Stimulated activated naive CD4-positive, alpha-beta T cell treated with Interleukin-2 at 50 U/mL for 16 hours (primary cell): ENCODE measurements around the gene MBP.
A peak's percentile ranks its signal among the peaks of the same experiment; 100 is the strongest.

Experiments
- DNase-seq: peaks from one replicate; lab custom pipeline; 2025; lab: John Stamatoyannopoulos, UW

MBP gene

GRCh38 chr18:77082316-77082955 is 50.1 kb downstream of the MBP start:
- DNase-seq = no peak

- DNase-seq = no peak
These were observed 51.2 kb downstream of the MBP start for GRCh38 chr18:77081390-77081778.

GRCh38 chr18:77079954-77080682 is 52.5 kb downstream of the MBP start:
- DNase-seq = no peak

GRCh38 chr18:77079088-77079487 is 53.5 kb downstream of the MBP start:
- no peak for DNase-seq

- DNase-seq = no peak
These were observed 53.9 kb downstream of the MBP start for GRCh38 chr18:77078690-77079070.

- DNase-seq = no peak
These were observed 54.5 kb downstream of the MBP start for GRCh38 chr18:77077941-77078689.

- no peak for DNase-seq
These were observed 55.2 kb downstream of the MBP start for GRCh38 chr18:77077401-77077800.

- no peak for DNase-seq
These were observed 56.5 kb downstream of the MBP start for GRCh38 chr18:77076111-77076510.

GRCh38 chr18:77074431-77074830 is 58.2 kb downstream of the MBP start:
- no peak for DNase-seq

- no peak for DNase-seq
These were observed 59.1 kb downstream of the MBP start for GRCh38 chr18:77073336-77074093.

- no peak for DNase-seq
These were observed 60.0 kb downstream of the MBP start for GRCh38 chr18:77072566-77072965.

- DNase-seq = peak; percentile 46
These were observed 60.8 kb downstream of the MBP start for GRCh38 chr18:77071711-77072292.

GRCh38 chr18:77071061-77071460 is 61.5 kb downstream of the MBP start:
- DNase-seq = no peak

- DNase-seq = no peak
These were observed 62.0 kb downstream of the MBP start for GRCh38 chr18:77070627-77071026.

GRCh38 chr18:77069931-77070330 is 62.7 kb downstream of the MBP start:
- peak; percentile 54 for DNase-seq

GRCh38 chr18:77069482-77069881 is 63.1 kb downstream of the MBP start:
- DNase-seq = no peak

GRCh38 chr18:77068321-77069312 is 64.0 kb downstream of the MBP start:
- DNase-seq = peak; percentile 32

- DNase-seq = peak; percentile 73
These were observed 65.1 kb downstream of the MBP start for GRCh38 chr18:77067291-77068061.

GRCh38 chr18:77066689-77067088 is 65.9 kb downstream of the MBP start:
- DNase-seq = no peak

GRCh38 chr18:77066101-77066500 is 66.5 kb downstream of the MBP start:
- no peak for DNase-seq
